WTC11 (cell line): ENCODE results near the gene TNNT2. TPM values are rescaled to one million over a fixed set of nuclear protein-coding genes. Genes with fewer than 3 reads are reported as not detected.

Experiments used
- ATAC-seq: fragments of 200-7000 bp; cut with Tn5 transposase; 2 replicates; pipeline ENCODE4 v1.10.0; 2021; ENCODE audit warnings: mild to moderate bottlenecking, moderate library complexity
- CTCF ChIA-PET: fragments of 300-600 bp; sonication (Branson Sonifier 250); formaldehyde crosslinking; loops from one replicate; lab custom pipeline; 2021; ENCODE audit warnings: antibody characterized with exemption; lab: Charles Lee
- POLR2A ChIA-PET: fragments of 350-600 bp; sonication (Branson Sonifier 250); formaldehyde crosslinking; loops from one replicate; lab custom pipeline; 2021; ENCODE audit warnings: antibody characterized with exemption; lab: Charles Lee
- DNase-seq: peaks from one replicate; pipeline ENCODE4 v3.0.0; 2021; ENCODE audit warnings: low spot score
- H3K27ac Mint-ChIP-seq: 2 replicates; pipeline ENCODE4 v1.8.0; 2021; ENCODE audit warnings: mixed read lengths
- H3K27me3 Mint-ChIP-seq: 2 replicates; pipeline ENCODE4 v1.8.0; 2021; ENCODE audit warnings: low read depth, mild to moderate bottlenecking, moderate library complexity, mixed read lengths
- H3K36me3 Mint-ChIP-seq: 2 replicates; pipeline ENCODE4 v1.8.0; 2021; ENCODE audit warnings: mixed read lengths
- H3K4me1 Mint-ChIP-seq: 2 replicates; pipeline ENCODE4 v1.8.0; 2022; ENCODE audit warnings: mixed read lengths
- H3K4me3 Mint-ChIP-seq: 2 replicates; pipeline ENCODE4 v1.8.0; 2021; ENCODE audit warnings: mild to moderate bottlenecking, moderate library complexity, mixed read lengths
- H3K9me3 Mint-ChIP-seq: 2 replicates; pipeline ENCODE4 v1.8.0; 2021; ENCODE audit warnings: mixed read lengths
- AR ChIP-seq: fragments of 250-450 bp; sonication (Bioruptor Pico); IDR thresholded peaks from 2 replicates; pipeline ENCODE4 v1.9.0; 2021; ENCODE audit warnings: mild to moderate bottlenecking
- ARID4B ChIP-seq: sonication (generic); formaldehyde crosslinking; IDR thresholded peaks from 2 replicates; pipeline ENCODE4 v1.8.0; 2023; ENCODE audit warnings: missing genetic modification reagents, mild to moderate bottlenecking, borderline replicate concordance
- CREB1 ChIP-seq: sonication (generic); formaldehyde crosslinking; IDR thresholded peaks from 2 replicates; pipeline ENCODE4 v1.8.0; 2023; ENCODE audit warnings: mild to moderate bottlenecking, missing genetic modification reagents
- CREM ChIP-seq: sonication (generic); formaldehyde crosslinking; IDR thresholded peaks from 2 replicates; pipeline ENCODE4 v1.8.1; 2022; ENCODE audit warnings: mild to moderate bottlenecking, missing genetic modification reagents, moderate library complexity
- EMX1 ChIP-seq: fragments of 250-450 bp; sonication (Bioruptor Pico); IDR thresholded peaks from 2 replicates; pipeline ENCODE4 v1.8.0; 2021; ENCODE audit warnings: mild to moderate bottlenecking
- JAZF1 ChIP-seq: fragments of 250-450 bp; sonication (Bioruptor Pico); IDR thresholded peaks from 2 replicates; pipeline ENCODE4 v1.9.0; 2021; ENCODE audit warnings: moderate library complexity, mild to moderate bottlenecking, inconsistent platforms
- JUN ChIP-seq: sonication (generic); formaldehyde crosslinking; IDR thresholded peaks from 2 replicates; pipeline ENCODE4 v1.8.0; 2023; ENCODE audit warnings: mild to moderate bottlenecking, missing genetic modification reagents
- MLX ChIP-seq: sonication (generic); formaldehyde crosslinking; IDR thresholded peaks from 2 replicates; pipeline ENCODE4 v1.8.1; 2023; ENCODE audit warnings: mild to moderate bottlenecking, missing genetic modification reagents, moderate library complexity
- MXD4 ChIP-seq: fragments of 250-450 bp; sonication (Bioruptor Pico); IDR thresholded peaks from 2 replicates; pipeline ENCODE4 v1.8.0; 2021; ENCODE audit warnings: mild to moderate bottlenecking, moderate library complexity, borderline replicate concordance
- MYBL2 ChIP-seq: sonication (generic); formaldehyde crosslinking; IDR thresholded peaks from 2 replicates; pipeline ENCODE4 v1.8.1; 2023; ENCODE audit warnings: mild to moderate bottlenecking, moderate library complexity, missing genetic modification reagents
- STAT6 ChIP-seq: sonication (generic); formaldehyde crosslinking; conservative IDR thresholded peaks from 2 replicates; pipeline ENCODE4 v1.8.1; 2023; ENCODE audit warnings: mild to moderate bottlenecking, low read depth, missing genetic modification reagents, moderate library complexity
- ZNF138 ChIP-seq: sonication (generic); formaldehyde crosslinking; conservative IDR thresholded peaks from 2 replicates; pipeline ENCODE4 v1.8.1; 2022; ENCODE audit warnings: mild to moderate bottlenecking, moderate library complexity, missing genetic modification reagents
- ZNF512 ChIP-seq: sonication (generic); formaldehyde crosslinking; IDR thresholded peaks from 2 replicates; pipeline ENCODE4 v1.8.1; 2022; ENCODE audit warnings: missing genetic modification reagents, borderline replicate concordance
- ZSCAN18 ChIP-seq: fragments of 250-450 bp; sonication (Bioruptor Pico); IDR thresholded peaks from 2 replicates; pipeline ENCODE4 v2.1.2; 2022; ENCODE audit warnings: mild to moderate bottlenecking, moderate library complexity
- total RNA-seq: library from RNA; stranded (reverse); gene quantifications from 3 replicates; pipeline ENCODE4 v1.2.3, GENCODE V29; 2021

Gene TNNT2
- total RNA-seq, 1 experiment from 2014 or later, result 6.1 TPM

- ATAC-seq, result no peak
These were observed 46.3 kb downstream of the TNNT2 start for GRCh38 chr1:201331166-201331565.

More at GRCh38 chr1:201331166-201331565, 46.3 kb downstream of the TNNT2 start:
- TF ChIP-seq ARID4B (CRISPR knock-in tag), result no peak
- TF ChIP-seq JUN (CRISPR knock-in tag), result no peak
- no peak for TF ChIP-seq AR
- no peak for TF ChIP-seq CREM
- no peak for TF ChIP-seq ZNF138
- no peak for TF ChIP-seq MYBL2 (CRISPR knock-in tag)
- no peak for TF ChIP-seq CREB1 (CRISPR knock-in tag)
- TF ChIP-seq STAT6 (CRISPR knock-in tag), result no peak
- TF ChIP-seq ZSCAN18 (CRISPR knock-in tag), result no peak
- TF ChIP-seq JAZF1 (CRISPR knock-in tag), result no peak
- TF ChIP-seq EMX1 (CRISPR knock-in tag), result no peak
- no peak for TF ChIP-seq ZNF512
- no peak for TF ChIP-seq MXD4
- TF ChIP-seq MLX (CRISPR knock-in tag), result no peak
- Mint-ChIP-seq H3K36me3 (no peaks in the 10 kb centered on the region), H3K4me3 (no peak overlapping the region), H3K27me3 (no peaks in the 10 kb centered on the region), H3K4me1 (no peaks in the 10 kb centered on the region), H3K9me3 (no peaks in the 10 kb centered on the region), H3K27ac (no peak overlapping the region)
- POLR2A ChIA-PET, result no interaction called here
- CTCF ChIA-PET, result interaction anchor here (1.9 to 2.6 kb wide), 3 partner anchors 15 to 30 kb away, joined by 6 to 9 read pairs (median 8); no protein-coding TSS in a partner anchor
- no peak for DNase-seq
